Stimulated activated CD8-positive, alpha-beta memory T cell treated with anti-CD3 and anti-CD28 coated beads, Interleukin-4, amount 100 ng/mL, for 1 hour (primary cell): ENCODE results near the gene SGCD.

Experiments used
- DNase-seq, 2 donors: peaks; one replicate each; pipeline ENCODE4 v3.0.0-alpha.2; 2020; ENCODE audit warnings: low read depth in 2 of 2, low spot score in 1 of 2

Gene SGCD

DNA sequence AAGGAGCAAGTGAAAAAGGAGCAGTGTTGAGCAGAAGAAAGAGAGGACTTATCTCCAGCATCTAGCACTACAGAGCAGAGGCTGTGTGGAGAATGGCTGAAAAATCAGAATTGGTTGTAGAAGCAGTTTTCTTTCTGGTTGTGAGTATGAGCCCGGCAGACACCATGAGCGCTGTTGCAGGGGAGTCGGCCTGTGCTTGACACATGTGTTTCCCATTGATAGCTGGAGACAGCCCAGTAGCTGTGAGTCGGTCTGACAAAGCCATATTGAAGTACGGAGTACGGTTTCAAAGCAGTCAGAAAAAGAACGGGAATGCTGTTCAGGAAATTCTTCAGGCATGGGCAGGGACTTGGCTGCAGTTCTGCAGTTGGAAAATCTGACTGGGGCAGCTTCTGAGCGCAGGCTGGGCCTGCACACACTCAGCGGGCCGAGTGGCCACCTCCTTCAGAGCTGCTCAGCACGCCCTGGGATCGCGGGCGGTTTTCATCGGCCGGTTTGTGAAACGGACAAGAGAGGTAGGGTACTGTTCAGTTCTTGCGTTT lies at the start of gene SGCD:
TSS of gene SGCD (plus strand) at position 447 of the 542 bp plus-strand sequence.
- DNase-seq = no peak

DNA sequence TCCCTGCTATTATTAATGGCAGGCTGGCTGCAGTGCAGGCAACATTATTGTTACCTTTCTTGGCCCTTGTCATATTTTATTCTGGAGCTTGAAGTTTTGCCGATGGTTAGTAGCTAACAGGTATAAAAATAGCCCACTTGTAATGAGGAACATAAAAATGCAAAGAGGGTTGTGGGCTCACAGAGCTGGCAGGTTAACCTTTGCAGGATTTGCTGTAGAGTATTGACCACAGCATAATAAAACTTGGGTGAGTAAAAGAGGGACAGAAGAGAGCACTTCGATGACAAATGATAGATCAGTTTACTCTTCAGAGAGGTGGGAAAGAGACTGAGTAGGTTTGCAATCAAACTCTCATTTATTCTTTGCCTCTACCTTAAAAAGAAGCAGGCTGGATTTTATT lies 49.7 kb upstream of the SGCD start:
- DNase-seq = no peak

DNA sequence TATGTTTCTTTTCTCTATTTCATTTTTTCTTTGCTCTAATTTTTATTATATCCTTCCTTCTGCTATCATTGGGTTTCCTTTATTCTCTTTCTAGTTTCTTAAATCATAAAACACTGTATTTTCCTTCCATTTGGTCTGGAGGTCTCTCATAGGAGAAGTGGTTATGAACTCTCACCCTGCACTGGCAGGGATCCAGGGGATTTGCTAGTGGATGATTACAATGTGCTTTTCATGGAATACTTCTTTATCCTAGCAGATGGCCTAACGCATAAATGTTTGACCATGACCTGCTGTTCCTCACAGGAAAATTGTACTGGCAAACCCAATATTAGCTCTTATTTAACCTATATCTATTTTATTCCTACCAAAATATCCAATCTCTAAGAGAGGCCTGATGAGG lies 31.5 kb upstream of the SGCD start:
- DNase-seq = no peak

DNA sequence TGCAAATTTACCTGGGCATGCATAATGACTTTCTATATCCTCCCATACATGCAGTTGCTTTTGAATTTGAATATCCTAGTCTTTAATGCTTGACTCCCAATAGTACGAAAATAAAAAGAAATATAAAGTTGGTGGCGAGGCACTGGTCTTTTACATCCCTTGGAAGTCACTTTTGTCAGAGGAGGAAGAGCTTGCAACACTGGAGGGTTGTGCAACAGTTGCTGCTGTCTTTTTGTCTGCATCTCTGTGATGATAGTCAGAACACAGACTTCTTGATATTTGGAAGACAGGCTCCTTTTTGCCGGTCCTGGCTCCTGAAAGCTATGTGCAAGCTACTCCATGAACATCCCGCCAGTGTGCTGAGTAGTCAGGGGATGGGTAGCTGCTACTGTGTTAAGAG lies 16.8 kb upstream of the SGCD start:
- DNase-seq = no peak

DNA sequence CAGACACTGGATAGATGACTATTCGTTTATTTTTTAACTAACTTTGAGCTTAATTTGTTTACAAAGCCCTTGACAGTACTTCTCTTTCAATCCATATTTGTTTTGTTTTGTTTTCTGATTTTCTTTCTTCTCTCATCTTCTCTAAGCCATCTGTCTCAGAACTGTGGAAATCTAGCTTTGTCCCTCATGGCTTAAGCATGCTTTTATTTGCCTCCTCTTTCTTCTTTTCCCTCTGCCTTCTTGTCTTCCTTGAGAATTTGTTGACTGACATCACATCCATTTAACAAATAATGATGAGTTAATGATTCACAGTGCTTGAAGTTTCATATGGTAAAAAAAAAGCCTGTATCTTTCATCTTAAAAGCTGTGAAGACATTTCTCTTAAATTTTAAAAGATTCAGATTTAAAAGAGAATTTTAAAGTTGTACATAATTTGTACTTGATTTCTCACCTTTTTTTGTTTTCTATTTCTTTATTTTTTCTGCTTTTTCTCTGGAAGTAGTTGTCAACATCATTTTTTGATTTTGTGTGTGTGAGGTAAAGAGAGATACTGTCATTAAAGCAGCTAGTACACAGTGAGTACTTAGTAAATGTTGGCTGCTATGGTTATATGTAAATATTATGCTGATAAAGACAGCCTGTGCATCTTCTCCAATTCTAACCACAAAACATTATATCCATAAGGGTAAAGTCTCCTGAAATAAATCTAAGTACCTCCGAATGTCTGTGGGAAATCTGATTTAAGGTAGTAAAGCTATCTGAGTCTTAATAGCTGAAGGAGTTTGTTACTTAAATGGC lies 13.9 kb upstream of the SGCD start:
- no peak for DNase-seq

DNA sequence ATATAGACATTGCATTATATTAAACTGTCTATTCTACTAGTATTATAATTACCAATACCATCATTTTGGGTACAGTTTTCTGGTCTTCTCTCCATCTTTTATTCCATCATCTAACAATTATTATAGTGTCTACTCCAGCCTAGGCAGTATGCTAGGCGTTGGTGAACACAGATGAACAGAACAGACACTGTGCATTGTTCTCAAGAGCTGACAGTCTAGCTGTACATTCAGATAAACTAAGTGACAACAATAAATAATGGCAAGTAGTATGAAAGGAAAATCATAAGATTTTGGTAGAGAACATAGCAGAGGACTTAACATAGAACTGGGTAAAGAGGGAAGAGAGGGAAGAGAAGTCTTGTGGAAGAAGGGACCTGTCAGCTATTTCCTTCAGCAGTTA lies 12.5 kb upstream of the SGCD start:
- DNase-seq = no peak

DNA sequence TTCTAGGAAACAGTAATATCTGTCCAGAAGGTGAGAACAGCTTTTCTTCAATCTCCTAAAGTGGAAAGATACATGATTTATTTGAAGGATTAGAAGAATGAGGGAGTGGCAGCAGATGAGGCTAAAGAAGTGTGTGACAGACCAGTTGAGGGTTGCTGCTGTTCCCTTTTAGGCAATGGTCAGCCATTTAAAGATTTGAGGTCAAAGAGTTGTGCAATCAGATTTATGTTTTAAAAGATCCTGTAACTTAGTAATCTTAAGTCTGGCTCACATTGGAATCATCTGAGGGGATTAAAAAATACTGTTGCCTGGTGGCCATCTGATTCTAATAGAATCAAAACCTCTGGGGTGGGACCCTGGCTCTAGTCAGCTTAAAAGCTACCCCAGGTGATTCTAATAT lies 4.3 kb upstream of the SGCD start:
- no peak for DNase-seq

DNA sequence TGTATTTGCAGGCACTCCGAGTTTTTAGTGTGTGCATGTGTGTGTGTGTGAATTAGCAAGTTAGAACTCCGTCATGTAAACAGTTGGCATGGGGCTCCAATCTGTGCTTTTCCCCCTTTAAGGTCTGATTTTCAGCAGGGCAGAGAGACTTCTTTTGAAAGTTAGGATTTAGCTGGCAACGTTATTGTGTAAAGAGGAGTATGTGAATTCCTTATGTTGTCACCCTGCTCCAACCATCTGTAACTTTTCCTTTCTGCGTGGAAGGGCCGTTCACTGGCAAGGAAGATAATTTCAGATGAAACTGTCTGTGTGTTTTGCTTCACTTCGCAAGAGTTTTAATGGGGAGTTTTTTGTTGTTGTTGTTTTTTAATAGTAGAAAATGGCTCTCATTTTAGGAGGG lies 332 bp downstream of the SGCD start:
- DNase-seq = no peak

DNA sequence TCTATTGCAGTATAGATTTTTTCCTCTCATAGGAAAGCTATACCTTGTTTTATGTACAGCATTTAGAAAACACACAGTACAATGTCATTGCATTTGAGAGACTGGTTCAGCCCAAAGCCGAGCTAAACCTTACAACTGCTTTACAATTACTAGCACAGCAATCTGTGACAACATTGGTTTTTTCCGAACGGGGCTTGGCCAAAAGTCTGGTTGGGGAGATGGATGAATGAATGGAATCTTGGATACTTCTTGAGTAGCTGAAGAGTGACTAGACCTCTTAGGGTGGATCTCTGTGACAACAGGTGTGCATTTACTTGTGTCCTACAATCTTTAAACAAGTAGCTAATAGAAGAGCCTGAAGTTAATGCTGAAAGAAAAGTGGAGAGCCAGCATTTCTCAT lies 1.2 kb downstream of the SGCD start:
- DNase-seq = no peak

DNA sequence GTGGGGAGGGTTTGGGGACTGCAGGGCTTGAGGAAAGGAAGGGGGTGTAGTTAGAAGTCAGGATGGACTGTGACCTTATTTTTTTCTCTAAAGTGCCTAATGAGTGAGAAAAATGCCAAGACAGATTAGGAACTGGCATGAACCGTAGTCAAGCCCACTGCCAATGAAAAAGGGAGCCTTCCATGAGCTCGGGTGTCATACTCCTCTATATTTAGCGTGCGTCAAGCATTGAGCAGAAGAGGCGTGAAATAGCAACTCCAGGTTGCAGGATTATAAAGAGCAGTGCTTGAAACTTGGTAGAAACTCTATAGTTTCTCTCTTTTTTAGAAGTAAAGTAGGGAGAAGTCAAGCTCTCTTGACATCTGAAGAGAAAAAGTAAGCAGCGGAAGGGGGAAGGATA lies 1.8 kb downstream of the SGCD start:
- DNase-seq = no peak

DNA sequence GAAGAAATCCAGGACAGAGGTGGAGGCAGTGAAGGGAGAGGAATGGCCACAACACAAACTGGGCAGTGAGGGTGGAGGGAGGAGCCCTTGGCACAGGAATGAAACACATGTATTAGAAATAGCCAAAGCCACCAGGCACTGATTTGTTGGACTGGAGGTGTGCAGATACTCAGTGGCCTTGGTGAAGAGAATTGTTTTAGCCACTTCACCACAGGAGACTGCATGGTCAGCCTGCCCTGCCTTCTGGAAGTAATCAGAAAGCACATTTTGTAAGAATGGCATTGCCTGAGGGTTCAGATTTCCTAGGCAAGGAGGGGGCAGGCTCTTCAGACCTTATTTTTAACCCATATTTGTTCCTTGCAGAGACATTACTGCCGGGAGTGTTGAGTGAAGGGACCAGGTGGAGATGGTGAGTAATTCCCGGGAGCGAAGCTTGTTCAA lies 2.2 kb downstream of the SGCD start:
- no peak for DNase-seq

DNA sequence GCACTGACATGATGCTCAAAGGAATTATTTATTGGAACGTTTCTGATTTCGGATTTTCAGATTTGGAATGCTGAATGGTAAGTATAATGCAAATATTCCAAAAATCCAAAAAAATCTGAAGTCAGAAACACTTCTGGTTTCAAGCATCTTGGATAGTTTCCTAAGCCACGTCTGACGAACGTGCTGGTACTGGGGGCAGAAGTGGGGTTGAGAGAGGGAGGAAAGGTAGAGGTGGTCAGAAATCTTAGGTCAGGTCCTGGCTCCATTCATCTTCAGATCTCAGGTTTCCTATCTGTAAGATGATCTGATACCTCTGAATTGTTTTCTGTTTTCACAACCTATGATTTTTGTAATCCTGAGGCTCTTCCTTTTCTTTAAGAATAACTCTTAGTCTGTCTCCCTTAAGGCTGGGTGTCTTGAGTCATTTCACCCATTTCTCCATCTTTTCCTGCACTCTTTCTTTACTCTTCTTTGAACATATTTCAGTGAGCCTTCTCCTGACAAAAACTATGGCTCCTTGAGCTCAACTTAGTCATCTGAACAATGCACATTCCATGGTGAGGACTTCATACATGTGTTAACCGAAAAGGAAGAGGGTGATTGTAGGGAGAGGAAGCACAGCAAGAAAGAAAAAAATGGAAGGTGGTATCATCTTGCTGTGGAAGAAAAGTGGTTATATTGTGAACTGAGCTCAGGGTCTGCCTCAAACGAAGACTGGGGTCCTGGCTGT lies 3.3 kb downstream of the SGCD start:
- no peak for DNase-seq

DNA sequence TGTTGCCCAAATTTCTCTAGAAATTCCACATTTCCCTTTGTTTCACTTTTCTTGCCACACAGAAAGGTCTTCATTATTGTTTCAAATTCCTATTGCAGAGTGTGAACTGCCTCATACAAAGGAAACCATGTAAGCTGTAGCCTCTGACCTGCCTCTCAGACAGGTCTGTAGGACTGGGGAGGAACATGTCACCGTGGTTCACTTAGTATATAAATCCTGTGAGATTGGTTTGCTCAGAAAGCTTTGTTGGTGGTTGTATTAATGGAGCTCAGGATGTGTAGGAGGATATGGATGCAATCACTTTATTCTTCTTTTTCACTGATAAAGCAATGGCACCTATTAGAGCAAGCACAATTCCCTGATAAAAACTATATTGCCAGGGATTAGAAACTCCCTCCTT lies 4.2 kb downstream of the SGCD start:
- no peak for DNase-seq

DNA sequence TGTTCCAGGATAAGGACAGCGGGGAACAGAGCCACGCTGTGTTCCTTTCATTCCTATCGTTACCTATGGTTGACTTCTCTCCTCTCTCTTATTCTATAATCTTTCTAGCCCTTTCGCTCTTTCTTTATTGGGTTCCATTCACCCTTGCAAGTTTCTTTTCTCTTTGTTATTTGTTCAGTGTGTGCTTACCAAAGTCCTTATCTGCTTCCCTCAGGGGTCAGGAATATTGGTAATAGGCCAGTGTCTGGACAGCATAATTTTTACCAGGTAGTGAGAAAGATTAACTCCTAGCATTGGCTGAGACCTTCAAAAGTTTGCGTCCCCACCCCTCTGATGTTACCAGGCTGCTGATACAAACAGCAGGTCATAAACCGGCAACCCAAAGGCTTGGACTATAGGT lies 4.9 kb downstream of the SGCD start:
- DNase-seq = no peak

DNA sequence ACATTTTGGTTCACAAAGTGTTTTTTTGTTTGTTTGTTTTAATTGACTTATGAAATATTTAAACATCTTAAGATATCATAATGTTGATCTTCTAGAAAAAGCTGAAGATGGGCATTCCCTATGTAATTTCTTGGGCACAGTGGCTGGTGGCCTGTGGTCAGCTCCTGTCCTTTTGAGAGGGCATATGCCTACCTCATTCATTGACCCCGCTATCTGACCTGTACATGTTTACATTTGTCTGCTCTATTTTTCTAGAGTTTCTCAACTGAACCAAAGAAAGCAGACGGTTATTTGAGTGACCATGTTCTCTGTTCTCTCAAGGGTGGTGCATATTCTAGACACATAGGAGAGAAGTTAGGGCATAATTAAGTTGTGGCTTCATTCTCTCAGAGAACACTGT lies 5.3 kb downstream of the SGCD start:
- no peak for DNase-seq

DNA sequence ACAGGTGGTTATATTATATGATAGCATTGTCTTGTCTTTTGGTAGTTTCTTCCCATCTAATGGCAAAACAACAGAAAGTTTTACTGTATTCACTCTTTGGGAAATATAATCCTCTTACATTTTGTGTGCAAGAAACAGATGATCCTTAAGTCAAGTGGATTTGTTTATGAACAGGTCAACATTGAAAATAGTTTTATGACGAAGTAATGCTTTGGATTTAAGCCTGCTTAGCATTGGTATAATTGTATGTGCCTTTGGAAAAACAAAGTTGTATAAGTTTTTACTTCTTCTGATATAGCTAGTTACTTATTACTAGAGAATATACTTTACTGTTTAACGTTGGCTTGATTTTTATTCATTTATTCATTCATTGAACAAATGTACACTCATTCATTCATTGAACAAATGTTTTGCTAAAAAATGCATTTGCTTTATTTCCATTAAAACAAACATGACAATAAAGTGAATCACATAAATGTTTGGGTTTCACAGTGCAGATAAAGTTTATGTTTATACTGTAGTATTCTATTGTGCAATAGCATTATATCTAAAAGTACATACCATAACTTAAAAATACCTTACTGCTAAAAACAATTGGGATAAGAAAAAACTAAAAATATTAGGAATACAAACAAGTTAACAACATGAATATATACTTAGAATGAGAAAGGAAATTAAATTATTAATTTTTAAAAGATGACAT lies 12.3 kb downstream of the SGCD start:
- no peak for DNase-seq

DNA sequence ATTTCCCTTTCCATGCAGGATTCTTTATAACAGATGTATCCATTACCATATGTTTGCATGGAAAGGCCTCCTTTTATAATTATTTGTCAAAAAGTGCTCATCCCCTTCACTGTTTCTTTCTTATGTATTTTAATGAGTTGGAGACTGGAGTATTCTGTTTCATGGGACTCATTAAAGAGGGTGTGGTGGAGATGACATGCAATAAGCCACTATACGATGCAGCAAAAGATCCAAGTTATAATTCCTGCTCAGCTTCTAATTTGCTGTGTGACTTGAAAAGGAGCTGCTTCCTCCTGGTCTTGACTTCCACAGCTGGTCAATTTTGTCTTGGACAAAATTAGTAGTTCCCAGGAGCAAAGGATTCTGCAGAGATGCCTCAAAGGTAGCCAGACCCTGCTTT lies 13.9 kb downstream of the SGCD start:
- DNase-seq = no peak

DNA sequence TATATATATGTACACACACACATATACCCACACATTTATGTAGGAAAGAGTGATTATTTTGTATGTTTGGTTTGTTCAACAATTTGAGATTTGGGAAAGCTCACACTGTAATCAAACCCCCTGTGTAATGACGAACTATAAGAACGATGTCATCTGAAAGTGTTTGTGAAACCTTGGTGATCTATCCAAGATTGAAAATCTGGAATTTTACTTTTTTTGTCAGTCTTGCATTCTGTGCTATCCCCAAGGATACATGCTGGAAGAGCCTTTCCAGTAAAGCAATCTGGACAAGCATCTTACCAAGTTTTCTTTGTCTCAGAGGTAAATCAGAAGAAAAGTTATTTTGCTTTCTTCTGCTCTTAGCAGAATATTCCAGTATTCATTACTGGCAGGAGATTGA lies 23.3 kb downstream of the SGCD start:
- no peak for DNase-seq

DNA sequence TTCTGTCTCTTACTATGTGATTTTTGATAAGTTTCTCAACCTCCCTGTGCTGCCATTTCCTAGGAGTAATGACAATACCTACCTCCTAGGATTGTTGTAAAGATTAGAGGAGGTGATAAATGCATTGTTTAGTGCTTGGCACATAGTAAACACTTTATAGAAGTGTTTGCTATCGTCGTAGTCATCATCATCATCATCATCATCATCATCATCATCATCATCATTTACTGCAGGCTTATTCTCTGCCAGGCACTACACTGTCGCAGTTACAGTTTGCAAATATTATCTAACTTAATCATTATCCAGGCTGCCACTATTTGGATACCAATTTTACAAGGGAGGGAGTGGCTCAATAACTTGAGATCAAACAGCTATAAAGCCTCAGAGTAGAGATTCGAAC lies 24.5 kb downstream of the SGCD start:
- DNase-seq = no peak

DNA sequence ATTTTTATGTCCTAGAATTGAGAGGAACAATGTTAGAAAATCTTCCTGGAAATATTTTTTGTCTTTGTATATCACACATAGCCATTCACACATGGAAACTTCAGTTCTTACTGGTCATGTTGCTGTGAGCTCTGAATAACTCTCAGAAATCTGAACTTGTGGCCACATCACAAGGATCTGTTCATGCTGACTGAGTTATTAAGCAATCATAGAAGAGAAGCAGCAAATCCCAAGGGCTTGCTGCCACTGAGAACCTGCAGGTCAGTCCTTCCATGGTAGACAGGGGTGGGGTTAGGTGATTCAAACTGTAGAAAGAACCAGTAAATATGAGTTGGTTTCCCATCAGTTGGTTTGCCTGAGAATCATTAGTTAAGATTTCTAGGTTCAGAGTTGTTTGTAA lies 27.6 kb downstream of the SGCD start:
- no peak for DNase-seq

DNA sequence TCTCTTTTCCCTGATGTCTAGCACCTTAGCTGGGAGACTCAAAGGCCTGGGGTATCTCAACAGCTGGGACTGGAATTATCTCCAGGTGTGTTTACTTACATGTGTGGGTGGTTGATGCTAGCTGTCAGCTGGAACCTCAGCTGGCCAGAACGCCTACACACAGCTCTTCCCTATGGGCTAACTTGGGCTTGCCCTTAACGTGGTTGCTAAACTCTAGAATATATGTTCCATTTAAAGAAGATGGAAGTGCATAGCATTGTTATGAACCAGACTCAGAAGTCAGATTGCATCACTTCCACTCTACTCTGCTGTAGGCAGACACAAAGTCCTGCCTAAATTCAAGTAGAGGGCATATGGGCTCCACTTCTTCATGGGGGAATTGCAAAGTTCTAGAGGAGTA lies 29.3 kb downstream of the SGCD start:
- DNase-seq = no peak

DNA sequence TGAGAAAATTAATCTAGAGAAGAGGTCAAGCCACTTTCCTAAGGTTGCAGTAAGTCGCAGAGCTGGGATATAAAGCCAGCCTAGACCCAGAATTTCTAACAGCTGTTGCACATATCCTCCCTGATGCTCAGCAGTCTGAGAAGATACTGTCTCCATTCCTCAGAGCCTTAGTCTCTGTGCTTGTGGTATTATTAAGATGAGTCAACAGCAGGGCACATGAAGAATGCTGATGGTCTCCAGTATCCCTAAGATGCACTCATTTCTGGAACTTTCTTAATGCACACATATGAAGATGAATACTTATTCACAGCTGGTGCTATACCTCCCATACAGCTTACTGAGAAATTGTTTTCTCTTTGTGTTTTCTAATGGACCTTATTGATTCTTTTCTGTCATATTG lies 32.5 kb downstream of the SGCD start:
- DNase-seq = no peak
